Adipocyte (in vitro differentiated cells): ENCODE data around the gene SEC14L1.
"Not testable (repeated sequence)": the region's sequence is repeated elsewhere in the genome, so short reads cannot be mapped to it uniquely, and the experiment has no call there.

Source experiments
- DNase-seq: peaks from one replicate; pipeline ENCODE4 v3.0.0-alpha.2; 2015; ENCODE audit warnings: low read depth
- H3K27me3 ChIP-seq: replicated peaks from 2 replicates; pipeline ENCODE4 v1.7.0; 2013; ENCODE audit warnings: mild to moderate bottlenecking, low read length, moderate library complexity; ENCODE audit not compliant: control insufficient read depth, insufficient read depth
- H3K36me3 ChIP-seq: 2 replicates; pipeline ENCODE4 v1.7.0; 2013; ENCODE audit warnings: low read length, mild to moderate bottlenecking, moderate library complexity; ENCODE audit not compliant: control insufficient read depth, insufficient read depth, severe bottlenecking
- H3K4me1 ChIP-seq: 2 replicates; pipeline ENCODE4 v1.7.0; 2013; ENCODE audit warnings: mild to moderate bottlenecking, low read length, moderate library complexity; ENCODE audit not compliant: control insufficient read depth, insufficient read depth
- H3K4me3 ChIP-seq: 2 replicates; pipeline ENCODE4 v1.7.0; 2013; ENCODE audit warnings: mild to moderate bottlenecking, low read length, moderate library complexity
- H3K9ac ChIP-seq: 2 replicates; pipeline ENCODE4 v1.7.0; 2013; ENCODE audit warnings: mild to moderate bottlenecking, low read length, moderate library complexity
- H3K9me3 ChIP-seq: 2 replicates; pipeline ENCODE4 v1.7.0; 2013; ENCODE audit warnings: mild to moderate bottlenecking, low read length, moderate library complexity; ENCODE audit not compliant: control insufficient read depth

The SEC14L1 gene

DNA sequence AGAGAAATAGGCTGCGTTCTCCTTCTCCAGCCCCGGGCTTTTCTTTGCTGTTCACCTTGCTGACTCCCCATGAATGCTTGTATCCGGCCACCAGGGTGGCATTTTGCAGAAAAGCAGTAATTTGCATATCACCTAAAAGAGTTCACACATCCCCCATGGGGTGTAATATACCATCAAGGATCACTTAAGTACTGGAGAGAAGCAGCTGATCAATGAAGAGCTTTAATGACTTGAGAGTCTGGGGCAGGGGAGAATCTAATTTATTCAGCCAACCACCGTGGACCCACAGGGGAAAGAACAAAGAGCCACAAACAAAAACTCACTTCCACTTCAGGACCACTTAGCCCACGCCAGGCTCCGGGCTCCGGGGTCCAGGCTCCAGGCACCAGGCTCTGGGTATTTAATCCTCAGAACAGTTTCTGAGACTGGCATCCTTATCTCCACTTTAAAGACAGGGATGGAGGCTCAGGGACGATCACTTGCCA is 33.9 kb upstream of the SEC14L1 start:
- Histone ChIP-seq H3K4me3 (no peak overlapping the region), H3K9ac (no peak overlapping the region), H3K27me3 (no peaks in the 10 kb centered on the region), H3K36me3 (no peaks in the 10 kb centered on the region), H3K4me1 (peaks cover 16% of the 10 kb centered on the region), H3K9me3 (no peaks in the 10 kb centered on the region)
- no peak for DNase-seq

DNA sequence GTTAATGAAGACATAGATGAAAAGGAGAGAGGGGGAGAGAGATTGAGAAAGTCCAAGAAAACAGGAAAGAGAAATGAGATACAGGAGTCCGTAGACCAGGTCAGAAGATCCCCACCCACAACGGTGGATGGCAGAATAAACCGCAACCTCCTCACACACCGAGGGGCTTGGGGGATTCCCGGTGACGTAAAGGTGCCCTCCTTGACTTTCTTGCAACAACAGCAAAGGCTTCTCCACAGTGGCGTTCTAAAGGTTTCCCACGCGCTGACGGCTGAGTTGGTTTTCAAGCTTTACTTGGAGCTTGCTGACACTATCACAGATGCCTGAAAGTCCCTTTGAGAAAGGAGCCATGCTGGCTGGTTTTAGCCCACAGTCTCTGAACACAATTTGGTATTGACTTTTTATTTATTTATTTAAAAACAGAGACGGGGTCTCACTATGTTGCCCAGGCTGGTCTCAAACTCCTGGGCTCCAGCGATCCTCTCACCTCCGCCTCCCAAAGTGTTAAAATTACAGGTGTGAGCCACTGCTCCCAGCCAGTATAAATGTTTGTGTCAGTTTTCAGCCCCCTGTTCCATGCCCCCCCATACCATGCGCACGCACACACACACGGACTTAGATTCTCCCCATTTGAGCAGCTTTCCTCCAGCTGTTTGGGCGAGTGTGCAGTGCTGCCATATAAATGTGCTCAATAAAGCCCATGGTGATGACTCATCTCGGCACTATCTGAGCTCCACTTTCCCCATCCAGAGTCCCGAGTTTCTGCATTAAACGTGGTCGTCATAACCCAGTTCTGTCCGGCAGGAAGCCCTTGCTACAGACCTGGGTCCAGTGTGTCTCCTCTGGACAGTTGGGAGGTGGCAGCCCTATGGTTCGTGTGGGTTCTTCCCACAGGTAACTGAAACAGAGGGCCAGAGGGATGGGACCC is 33.0 kb upstream of the SEC14L1 start:
- Histone ChIP-seq H3K4me1 (peaks cover 19% of the 10 kb centered on the region), H3K9ac (no peak overlapping the region), H3K27me3 (no peaks in the 10 kb centered on the region), H3K36me3 (no peaks in the 10 kb centered on the region), H3K4me3 (no peak overlapping the region), H3K9me3 (no peaks in the 10 kb centered on the region)
- DNase-seq: peak; percentile 41

DNA sequence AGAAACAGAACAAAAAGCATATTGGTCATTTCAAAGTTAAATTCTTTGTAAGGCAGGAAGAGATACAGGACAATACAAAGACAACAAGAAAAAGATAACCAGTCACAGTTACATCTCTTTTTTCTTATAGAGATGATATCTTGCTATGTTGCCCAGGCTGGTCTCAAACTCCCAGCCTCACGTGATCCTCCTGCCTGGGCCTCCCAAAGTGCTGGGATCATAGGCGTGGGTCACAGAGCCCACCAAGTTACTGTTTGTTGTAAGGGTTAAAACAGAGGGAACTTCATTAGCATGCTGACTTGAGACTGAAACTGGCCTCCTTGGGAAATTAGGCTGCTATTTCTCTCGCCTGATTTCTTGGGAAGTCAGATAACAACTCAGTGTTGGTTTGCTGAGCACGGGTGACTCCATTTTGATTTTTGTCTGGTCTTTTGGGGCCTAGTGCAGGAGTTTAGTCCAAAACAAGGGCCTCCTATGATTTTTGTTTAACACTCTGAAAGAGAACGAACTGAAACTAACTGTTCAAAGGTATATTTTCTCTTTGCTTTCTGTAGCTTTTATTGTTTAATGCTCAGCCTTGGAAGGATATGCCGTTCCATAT is 31.5 kb upstream of the SEC14L1 start:
- H3K36me3 ChIP-seq: no peaks in the 10 kb centered on the region
- H3K9ac ChIP-seq: peak overlapping the region; percentile 24
- no peak for DNase-seq
- peak overlapping the region; percentile 34 for H3K4me3 ChIP-seq
- peaks cover 19% of the 10 kb centered on the region for H3K4me1 ChIP-seq
- no peaks in the 10 kb centered on the region for H3K27me3 ChIP-seq
- no peaks in the 10 kb centered on the region for H3K9me3 ChIP-seq

DNA sequence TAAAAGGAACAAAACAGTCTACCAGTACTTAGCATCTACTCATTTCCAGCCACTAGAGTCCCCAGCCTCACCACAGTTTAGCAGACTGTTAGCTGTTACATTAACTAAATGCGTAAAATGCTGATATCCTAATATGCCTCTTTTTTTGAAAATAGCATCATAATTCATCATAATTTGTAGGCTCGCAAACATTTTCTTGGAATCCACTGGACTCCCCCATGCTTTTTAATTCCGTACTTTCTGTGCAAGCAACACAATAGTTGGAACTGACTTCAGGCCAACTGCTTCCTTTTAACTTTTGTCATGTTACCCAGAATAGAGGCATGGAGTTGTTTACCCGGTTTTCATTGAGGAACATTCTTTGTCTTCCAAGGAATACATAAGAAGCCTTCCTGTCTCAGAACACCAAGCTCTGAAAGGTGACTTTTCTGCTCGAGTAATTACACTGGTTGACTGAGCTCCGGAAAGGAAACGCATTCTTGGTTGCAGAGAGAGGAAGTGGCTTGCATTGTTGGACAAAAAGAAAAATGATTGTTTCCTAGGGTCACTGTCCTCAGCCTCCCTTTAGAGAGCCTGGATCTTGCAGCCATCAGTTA is 30.9 kb upstream of the SEC14L1 start:
- Histone ChIP-seq H3K36me3 (no peaks in the 10 kb centered on the region), H3K4me1 (peaks cover 19% of the 10 kb centered on the region), H3K27me3 (no peaks in the 10 kb centered on the region), H3K9ac (peak overlapping the region; percentile 24), H3K4me3 (peak overlapping the region; percentile 34), H3K9me3 (no peaks in the 10 kb centered on the region)
- peak; percentile 36 for DNase-seq

DNA sequence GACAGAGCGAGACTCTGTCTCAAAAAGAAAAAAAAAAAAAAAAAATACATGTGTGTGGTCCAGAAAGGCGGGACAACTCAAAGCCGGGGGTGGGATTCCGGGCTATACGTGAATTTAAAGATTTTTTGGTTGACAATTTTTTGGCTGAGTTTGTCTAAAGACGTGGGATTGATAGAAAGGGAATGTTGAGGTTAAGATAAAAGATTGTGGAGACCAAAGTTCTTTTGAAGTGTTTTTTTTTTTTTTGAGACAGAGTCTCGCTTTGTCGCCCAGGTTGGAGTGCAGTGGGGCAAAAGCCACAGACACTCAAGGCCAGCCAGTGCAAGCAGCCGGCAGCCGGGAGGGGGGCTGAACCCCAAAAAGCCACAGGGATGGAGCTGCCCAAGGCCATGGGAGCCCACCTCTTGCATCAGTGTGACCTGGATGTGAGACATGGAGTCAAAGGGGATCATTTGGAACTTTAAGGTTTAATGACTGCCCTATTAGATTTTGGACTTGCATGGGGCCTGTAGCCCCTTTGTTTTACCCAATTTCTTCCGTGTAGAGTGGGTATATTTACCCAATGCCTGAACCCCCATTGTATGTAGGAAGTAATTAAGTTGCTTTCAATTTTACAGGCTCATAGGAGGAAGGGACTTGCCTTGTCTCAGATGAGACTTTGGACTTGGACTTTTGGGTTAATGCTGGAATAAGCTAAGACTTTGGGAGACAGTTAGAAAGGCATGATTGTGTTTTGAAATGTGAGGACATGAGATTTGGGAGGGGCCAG is 29.4 kb upstream of the SEC14L1 start:
- H3K4me1 ChIP-seq: peaks cover 31% of the 10 kb centered on the region
- H3K9ac ChIP-seq, H3K27me3 ChIP-seq, DNase-seq, H3K36me3 ChIP-seq, H3K9me3 ChIP-seq, H3K4me3 ChIP-seq: not testable (repeated sequence)

DNA sequence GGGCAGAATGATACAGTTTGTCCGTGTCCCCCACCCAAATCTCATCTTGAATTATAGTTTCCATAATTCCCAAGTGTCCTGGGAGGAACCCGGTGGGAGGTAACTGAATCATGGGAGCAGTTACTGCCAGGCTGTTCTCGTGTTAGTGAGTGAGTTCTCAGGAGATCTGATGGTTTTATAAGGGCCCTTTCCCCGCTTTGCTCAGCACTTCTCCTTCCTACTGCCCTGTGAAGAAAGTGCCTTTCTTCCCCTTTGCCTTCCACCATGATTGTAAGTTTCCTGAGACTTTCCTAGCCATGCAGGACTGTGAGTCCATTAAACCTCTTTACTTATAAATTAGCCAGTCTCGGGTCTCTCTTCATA is 28.9 kb upstream of the SEC14L1 start:
- Histone ChIP-seq H3K4me3 (no peak overlapping the region), H3K27me3 (no peaks in the 10 kb centered on the region), H3K4me1 (peaks cover 36% of the 10 kb centered on the region)

DNA sequence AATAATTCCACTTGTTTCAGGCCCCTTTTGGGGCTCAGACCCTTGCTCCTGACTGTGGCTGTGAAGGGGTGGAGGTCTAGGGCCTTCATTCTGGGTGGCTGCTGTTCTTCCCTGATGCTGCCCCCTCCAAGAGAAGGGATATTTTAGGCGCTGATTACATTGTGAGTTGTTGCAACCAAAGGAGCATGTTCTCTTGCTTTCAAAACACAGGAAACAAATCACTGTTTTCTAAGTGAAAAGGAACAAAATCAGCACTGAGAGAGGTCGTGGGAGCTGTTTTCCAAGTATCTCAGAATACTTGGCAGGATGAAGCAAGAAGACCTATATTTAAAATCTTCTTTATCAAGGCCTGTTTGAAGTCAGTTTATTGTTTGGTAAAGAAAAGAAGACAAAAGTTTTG is 25.3 kb upstream of the SEC14L1 start:
- Histone ChIP-seq H3K9ac (peak overlapping the region; percentile 5), H3K4me3 (no peak overlapping the region), H3K9me3 (no peaks in the 10 kb centered on the region), H3K27me3 (no peaks in the 10 kb centered on the region), H3K4me1 (peaks cover 35% of the 10 kb centered on the region), H3K36me3 (no peaks in the 10 kb centered on the region)
- DNase-seq: no peak

More for the DNA sequence above, 28.9 kb upstream of the SEC14L1 start:
- H3K9me3 ChIP-seq: no peaks in the 10 kb centered on the region
- no peaks in the 10 kb centered on the region for H3K36me3 ChIP-seq
- H3K9ac ChIP-seq: no peak overlapping the region
- DNase-seq: no peak

DNA sequence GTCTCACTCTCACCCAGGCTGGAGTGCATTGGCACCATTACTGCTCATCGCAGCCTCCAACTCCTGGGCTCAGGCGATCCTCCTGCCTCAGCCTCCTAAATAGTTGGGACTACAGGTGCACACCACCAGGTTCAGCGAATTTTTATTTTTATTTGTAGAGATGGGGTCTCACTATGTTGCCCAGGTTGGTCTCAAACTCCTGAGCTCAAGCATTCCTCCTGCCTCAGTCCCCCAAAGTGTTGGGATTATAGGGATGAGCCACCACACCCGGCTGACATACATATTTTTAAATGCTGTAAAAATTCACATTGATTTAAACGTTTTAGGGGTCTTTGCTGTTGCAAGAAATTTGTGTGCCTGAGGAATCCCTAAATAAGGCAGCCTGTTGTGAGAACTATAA is 24.8 kb upstream of the SEC14L1 start:
- H3K4me3 ChIP-seq: no peak overlapping the region
- no peak for DNase-seq
- H3K27me3 ChIP-seq: no peaks in the 10 kb centered on the region
- H3K4me1 ChIP-seq: peaks cover 38% of the 10 kb centered on the region
- no peak overlapping the region for H3K9ac ChIP-seq
- H3K36me3 ChIP-seq: no peaks in the 10 kb centered on the region
- no peaks in the 10 kb centered on the region for H3K9me3 ChIP-seq

DNA sequence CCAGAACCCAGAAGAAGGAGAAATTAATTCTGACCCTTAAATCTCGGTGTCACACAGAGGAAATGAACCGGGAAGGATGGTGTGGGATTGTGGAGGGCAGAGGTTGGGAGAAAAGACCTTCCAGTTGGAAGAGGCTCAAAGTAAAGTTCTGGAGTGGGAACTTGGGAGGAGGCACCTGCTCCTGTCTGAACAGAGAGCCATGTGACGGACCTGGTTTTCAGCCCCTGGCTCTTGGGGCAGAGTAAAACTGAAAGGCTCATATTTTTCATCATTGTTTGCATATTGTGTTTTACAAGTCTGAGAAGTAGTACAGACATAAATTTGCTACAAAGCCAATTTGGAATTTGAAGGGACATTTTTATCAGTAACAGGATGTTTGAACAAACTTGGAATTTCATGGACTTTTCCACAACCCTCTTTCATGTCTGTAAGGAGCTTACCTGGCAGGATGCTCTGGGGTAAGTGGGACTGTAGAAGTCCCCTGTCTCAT is 24.4 kb upstream of the SEC14L1 start:
- H3K9ac ChIP-seq: no peak overlapping the region
- H3K9me3 ChIP-seq: no peaks in the 10 kb centered on the region
- no peaks in the 10 kb centered on the region for H3K27me3 ChIP-seq
- no peak for DNase-seq
- no peaks in the 10 kb centered on the region for H3K36me3 ChIP-seq
- no peak overlapping the region for H3K4me3 ChIP-seq
- H3K4me1 ChIP-seq: peaks cover 41% of the 10 kb centered on the region

DNA sequence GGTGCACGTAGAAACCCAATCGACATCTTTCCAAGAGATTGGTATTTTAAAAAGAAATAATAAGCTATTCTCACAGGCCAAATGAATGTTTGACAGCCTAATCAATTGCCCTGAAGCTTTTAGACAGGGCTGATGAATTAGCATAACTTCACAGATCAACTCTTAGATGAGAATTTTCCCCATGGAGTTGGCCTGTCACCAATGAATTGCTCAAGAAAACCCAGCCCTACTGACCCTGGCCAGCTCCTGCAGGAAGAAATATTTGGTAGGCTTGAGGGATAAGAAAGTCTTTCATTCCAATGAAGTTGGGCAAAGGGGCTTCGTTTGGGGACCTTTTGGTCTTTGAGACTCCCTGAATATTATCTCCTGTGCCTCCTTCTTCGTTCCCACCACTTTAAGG is 23.4 kb upstream of the SEC14L1 start:
- no peak overlapping the region for H3K9ac ChIP-seq
- peaks cover 44% of the 10 kb centered on the region for H3K4me1 ChIP-seq
- DNase-seq: peak; percentile 71
- no peaks in the 10 kb centered on the region for H3K27me3 ChIP-seq
- no peak overlapping the region for H3K4me3 ChIP-seq
- H3K36me3 ChIP-seq: no peaks in the 10 kb centered on the region
- H3K9me3 ChIP-seq: no peaks in the 10 kb centered on the region
